IgD-negative memory B cell (primary cell): ENCODE results near the gene CHMP1A. TPM values are rescaled to one million over a fixed set of nuclear protein-coding genes. Genes with fewer than 3 reads are reported as not detected.
"Not testable (repeated sequence)": the region's sequence is repeated elsewhere in the genome, so short reads cannot be mapped to it uniquely, and the experiment has no call there.

Source experiments
- H3K27ac Mint-ChIP-seq, 3 donors: one replicate each; pipeline ENCODE4 v1.8.0; 2020 to 2022; ENCODE audit warnings: mild to moderate bottlenecking in 3 of 3, mixed read lengths in 3 of 3, moderate library complexity in 1 of 3
- H3K27me3 Mint-ChIP-seq: one replicate; pipeline ENCODE4 v1.8.0; 2021; ENCODE audit warnings: mixed read lengths
- H3K36me3 Mint-ChIP-seq: one replicate; pipeline ENCODE4 v1.8.0; 2020; ENCODE audit warnings: mild to moderate bottlenecking, mixed read lengths
- H3K4me1 Mint-ChIP-seq, 3 donors: one replicate each; pipeline ENCODE4 v1.8.0; 2020 to 2022; ENCODE audit warnings: mixed read lengths in 3 of 3, mild to moderate bottlenecking in 1 of 3
- H3K4me3 Mint-ChIP-seq, 4 donors: one replicate each; pipeline ENCODE4 v1.8.0; 2020 to 2022; ENCODE audit warnings: mild to moderate bottlenecking in 4 of 4, mixed read lengths in 4 of 4, moderate library complexity in 3 of 4
- H3K9me3 Mint-ChIP-seq, 3 donors: one replicate each; pipeline ENCODE4 v1.8.0; 2020 to 2021; ENCODE audit warnings: mixed read lengths in 3 of 3, mild to moderate bottlenecking in 1 of 3
- polyA plus RNA-seq: library from polyadenylated mRNA; unstranded; fragments of 300-500 nt; fragmentation: Illumina TruSeq; gene quantifications from one replicate; pipeline ENCODE4 v1.2.3, GENCODE V29; 2021

The CHMP1A gene
- polyA plus RNA-seq, 1 donor from 2014 or later, result 63.9 TPM

GRCh38 chr16:89686520-89687091 is 29.1 kb upstream of the CHMP1A start, which contains the start of gene CDK10:
TSS of gene CDK10 (plus strand) at chr16:89686689. CDS start at chr16:89686711, 22 bp downstream.
- Mint-ChIP-seq H3K36me3 (peaks cover 4% of the 10 kb centered on the region), H3K4me3 (peak within 1 kb of the TSS; percentile 92 to 99 (median 96)), H3K27ac (peak within 1 kb of the TSS; percentile 94 to 97 (median 97)), H3K9me3 (no peaks in the 10 kb centered on the region), H3K4me1 (peaks cover 4 to 9% (median 8%) of the 10 kb centered on the region in 3 donors), H3K27me3 (no peaks in the 10 kb centered on the region)

- Mint-ChIP-seq H3K27me3 (no peaks in the 10 kb centered on the region), H3K9me3 (no peaks in the 10 kb centered on the region), H3K4me3 (peak overlapping the region; percentile 39 to 97 (median 52)), H3K4me1 (peaks cover 4 to 9% (median 8%) of the 10 kb centered on the region in 3 donors), H3K27ac (peak overlapping the region in 2 of 3 donors; percentile 88 to 94), H3K36me3 (peaks cover 4% of the 10 kb centered on the region)
Measured at GRCh38 chr16:89685916-89686315, 28.4 kb upstream of the CHMP1A start.

GRCh38 chr16:89678258-89678657 is 20.8 kb upstream of the CHMP1A start:
- Mint-ChIP-seq H3K4me3 (no peak overlapping the region), H3K9me3 (peaks cover 0 to 2% (median 0%) of the 10 kb centered on the region in 3 donors), H3K4me1 (no peaks in the 10 kb centered on the region), H3K27me3 (no peaks in the 10 kb centered on the region), H3K27ac (no peak overlapping the region), H3K36me3 (no peaks in the 10 kb centered on the region)

- Mint-ChIP-seq H3K9me3 (peaks cover 0 to 2% (median 0%) of the 10 kb centered on the region in 3 donors), H3K4me1 (peaks cover 0 to 2% (median 0%) of the 10 kb centered on the region in 3 donors)
Measured at GRCh38 chr16:89672177-89672941, 14.9 kb upstream of the CHMP1A start.

GRCh38 chr16:89671565-89671964 is 14.1 kb upstream of the CHMP1A start:
- not testable (repeated sequence) for H3K27ac Mint-ChIP-seq, H3K9me3 Mint-ChIP-seq, H3K4me1 Mint-ChIP-seq, H3K27me3 Mint-ChIP-seq, H3K36me3 Mint-ChIP-seq, H3K4me3 Mint-ChIP-seq

More at GRCh38 chr16:89672177-89672941, 14.9 kb upstream of the CHMP1A start:
- Mint-ChIP-seq H3K27ac (no peak overlapping the region), H3K4me3 (no peak overlapping the region), H3K27me3 (no peaks in the 10 kb centered on the region), H3K36me3 (no peaks in the 10 kb centered on the region)

GRCh38 chr16:89670496-89671431 is 13.3 kb upstream of the CHMP1A start:
- Mint-ChIP-seq H3K9me3 (peaks cover 0 to 3% (median 0%) of the 10 kb centered on the region in 3 donors), H3K27ac (no peak overlapping the region), H3K4me1 (peaks cover 0 to 2% (median 2%) of the 10 kb centered on the region in 3 donors), H3K27me3 (no peaks in the 10 kb centered on the region), H3K4me3 (no peak overlapping the region), H3K36me3 (no peaks in the 10 kb centered on the region)

GRCh38 chr16:89669755-89670154 is 12.2 kb upstream of the CHMP1A start:
- H3K4me1 Mint-ChIP-seq, result peaks cover 0 to 2% (median 2%) of the 10 kb centered on the region in 3 donors
- no peak overlapping the region for H3K27ac Mint-ChIP-seq
- no peaks in the 10 kb centered on the region for H3K27me3 Mint-ChIP-seq
- H3K9me3 Mint-ChIP-seq, result peaks cover 0 to 2% (median 0%) of the 10 kb centered on the region in 3 donors
- no peak overlapping the region for H3K4me3 Mint-ChIP-seq
- no peaks in the 10 kb centered on the region for H3K36me3 Mint-ChIP-seq

GRCh38 chr16:89668790-89669158 is 11.3 kb upstream of the CHMP1A start:
- Mint-ChIP-seq H3K27me3 (no peaks in the 10 kb centered on the region), H3K4me3 (no peak overlapping the region), H3K9me3 (peaks cover 0 to 2% (median 0%) of the 10 kb centered on the region in 3 donors), H3K27ac (no peak overlapping the region), H3K4me1 (peaks cover 0 to 4% (median 2%) of the 10 kb centered on the region in 3 donors), H3K36me3 (peaks cover 2% of the 10 kb centered on the region)

- H3K4me1 Mint-ChIP-seq, result peaks cover 0 to 6% (median 2%) of the 10 kb centered on the region in 3 donors
- peaks cover 3% of the 10 kb centered on the region for H3K36me3 Mint-ChIP-seq
- peaks cover 0 to 2% (median 0%) of the 10 kb centered on the region in 3 donors for H3K9me3 Mint-ChIP-seq
- H3K4me3 Mint-ChIP-seq, result no peak overlapping the region
- H3K27ac Mint-ChIP-seq, result no peak overlapping the region
- no peaks in the 10 kb centered on the region for H3K27me3 Mint-ChIP-seq
Measured at GRCh38 chr16:89667633-89668032, 10.1 kb upstream of the CHMP1A start.

GRCh38 chr16:89667000-89667399 is 9.5 kb upstream of the CHMP1A start:
- H3K27ac Mint-ChIP-seq, H3K36me3 Mint-ChIP-seq, H3K27me3 Mint-ChIP-seq, H3K9me3 Mint-ChIP-seq, H3K4me3 Mint-ChIP-seq, H3K4me1 Mint-ChIP-seq: not testable (repeated sequence)

GRCh38 chr16:89664238-89664637 is 6.7 kb upstream of the CHMP1A start:
- H3K9me3 Mint-ChIP-seq, H3K4me1 Mint-ChIP-seq, H3K27me3 Mint-ChIP-seq, H3K36me3 Mint-ChIP-seq, H3K4me3 Mint-ChIP-seq: not testable (repeated sequence)
- peak overlapping the region in 1 of 3 donors; percentile 21 for H3K27ac Mint-ChIP-seq

GRCh38 chr16:89661215-89661614 is 3.7 kb upstream of the CHMP1A start:
- Mint-ChIP-seq H3K4me3 (peak overlapping the region in 1 of 4 donors; percentile 59), H3K27me3 (no peaks in the 10 kb centered on the region), H3K36me3 (peaks cover 3% of the 10 kb centered on the region), H3K27ac (peak overlapping the region in 1 of 3 donors; percentile 14), H3K4me1 (peaks cover 0 to 16% (median 9%) of the 10 kb centered on the region in 3 donors), H3K9me3 (no peaks in the 10 kb centered on the region)

GRCh38 chr16:89660146-89660545 is 2.6 kb upstream of the CHMP1A start:
- Mint-ChIP-seq H3K27ac (peak overlapping the region in 1 of 3 donors; percentile 45), H3K36me3 (peaks cover 3% of the 10 kb centered on the region), H3K9me3 (no peaks in the 10 kb centered on the region), H3K4me1 (peaks cover 0 to 20% (median 14%) of the 10 kb centered on the region in 3 donors), H3K4me3 (peak overlapping the region in 1 of 4 donors; percentile 83), H3K27me3 (no peaks in the 10 kb centered on the region)

GRCh38 chr16:89658221-89658879 is 842 bp upstream of the CHMP1A start:
- Mint-ChIP-seq H3K27me3 (no peaks in the 10 kb centered on the region), H3K27ac (peak overlapping the region; percentile 67 to 93 (median 74)), H3K36me3 (peaks cover 1% of the 10 kb centered on the region), H3K9me3 (no peaks in the 10 kb centered on the region), H3K4me3 (peak overlapping the region; percentile 83 to 95 (median 89)), H3K4me1 (peaks cover 0 to 21% (median 19%) of the 10 kb centered on the region in 3 donors)
